Measurements from ENCODE around the gene PPP1R14B. TPM values are rescaled to one million over a fixed set of nuclear protein-coding genes. Genes with fewer than 3 reads are reported as not detected.
A peak's percentile ranks its signal among the peaks of the same experiment; 100 is the strongest.

Gene PPP1R14B
- total RNA-seq, 1 donor from 2014 or later = 85.7 TPM

DNA sequence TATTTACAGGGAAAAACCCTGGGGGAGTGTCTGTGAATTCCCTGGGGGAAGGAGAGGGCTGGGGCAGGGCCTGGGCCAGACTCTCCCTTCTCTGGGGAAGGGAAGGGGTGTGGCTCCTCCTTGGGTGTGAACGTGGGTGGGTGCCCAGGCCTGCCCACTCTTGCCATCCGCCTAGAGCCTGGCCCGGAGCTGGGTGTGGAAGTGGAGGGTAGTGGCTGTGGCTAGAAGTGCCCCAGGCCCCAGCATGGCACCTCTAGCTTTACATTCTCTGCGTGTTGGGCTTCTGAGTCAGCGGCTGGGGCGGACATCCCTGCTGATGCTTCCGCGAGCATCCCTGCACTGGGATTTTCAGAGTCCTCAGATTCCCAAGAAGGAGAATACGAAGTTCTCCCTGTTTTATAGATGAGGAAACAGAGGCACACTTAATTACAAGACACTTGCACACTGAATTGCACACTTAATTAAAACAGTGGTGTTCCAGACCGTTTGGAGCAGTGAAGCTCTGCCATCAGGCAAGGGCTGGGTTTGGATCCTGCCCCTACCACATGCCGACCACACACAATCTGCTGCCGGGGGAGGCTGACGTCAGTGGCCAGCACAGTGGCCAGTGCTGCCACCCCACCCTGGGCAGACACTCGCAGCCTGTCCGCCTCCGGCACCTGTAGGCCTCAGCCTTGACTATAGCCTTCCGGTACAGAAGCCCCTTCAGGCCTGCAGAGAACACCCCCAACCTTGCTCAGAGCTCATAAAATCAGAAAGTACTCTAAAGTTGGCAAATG, 30.1 kb upstream of the PPP1R14B start:
- Histone ChIP-seq H3K36me3 (peaks cover 13 to 39% of the 10 kb centered on the region in 2 donors), H3K27ac (no peak overlapping the region), H3K4me1 (peaks cover 1 to 4% of the 10 kb centered on the region in 2 donors), H3K27me3 (no peaks in the 10 kb centered on the region), H3K4me3 (no peak overlapping the region), H3K9me3 (no peaks in the 10 kb centered on the region)
- intact Hi-C loops (cut with DNase I) = no loop called here
- TF ChIP-seq, protein P1, sequence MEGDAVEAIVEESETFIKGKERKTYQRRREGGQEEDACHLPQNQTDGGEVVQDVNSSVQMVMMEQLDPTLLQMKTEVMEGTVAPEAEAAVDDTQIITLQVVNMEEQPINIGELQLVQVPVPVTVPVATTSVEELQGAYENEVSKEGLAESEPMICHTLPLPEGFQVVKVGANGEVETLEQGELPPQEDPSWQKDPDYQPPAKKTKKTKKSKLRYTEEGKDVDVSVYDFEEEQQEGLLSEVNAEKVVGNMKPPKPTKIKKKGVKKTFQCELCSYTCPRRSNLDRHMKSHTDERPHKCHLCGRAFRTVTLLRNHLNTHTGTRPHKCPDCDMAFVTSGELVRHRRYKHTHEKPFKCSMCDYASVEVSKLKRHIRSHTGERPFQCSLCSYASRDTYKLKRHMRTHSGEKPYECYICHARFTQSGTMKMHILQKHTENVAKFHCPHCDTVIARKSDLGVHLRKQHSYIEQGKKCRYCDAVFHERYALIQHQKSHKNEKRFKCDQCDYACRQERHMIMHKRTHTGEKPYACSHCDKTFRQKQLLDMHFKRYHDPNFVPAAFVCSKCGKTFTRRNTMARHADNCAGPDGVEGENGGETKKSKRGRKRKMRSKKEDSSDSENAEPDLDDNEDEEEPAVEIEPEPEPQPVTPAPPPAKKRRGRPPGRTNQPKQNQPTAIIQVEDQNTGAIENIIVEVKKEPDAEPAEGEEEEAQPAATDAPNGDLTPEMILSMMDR (IDR thresholded peaks at IDR 0.05) = no peak
- DNase-seq (ENCODE audit: low spot score in 2 of 2) = no peak

DNA sequence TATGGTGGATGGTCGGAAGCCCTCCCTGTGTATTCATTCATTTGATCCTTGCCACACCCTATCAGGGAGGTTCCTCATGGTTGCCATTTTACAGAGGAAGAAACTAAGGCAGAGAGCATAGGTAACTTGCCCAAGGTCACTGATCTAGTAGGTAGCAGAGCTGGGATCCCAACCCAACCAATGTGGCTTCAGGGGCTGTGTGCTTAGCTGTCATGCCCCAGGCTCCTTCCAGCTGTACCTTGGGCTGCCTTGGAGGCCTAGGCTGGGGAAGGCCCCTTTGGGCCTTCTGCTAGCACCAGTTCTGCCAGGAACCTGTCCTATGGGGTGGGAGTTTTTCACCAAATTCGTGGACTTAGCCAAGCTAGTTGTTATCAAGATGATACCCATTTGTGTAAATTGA, 29.1 kb upstream of the PPP1R14B start:
- Histone ChIP-seq H3K27ac (no peak overlapping the region), H3K36me3 (peaks cover 13 to 35% of the 10 kb centered on the region in 2 donors), H3K27me3 (no peaks in the 10 kb centered on the region), H3K9me3 (no peaks in the 10 kb centered on the region), H3K4me3 (no peak overlapping the region), H3K4me1 (peaks cover 5 to 9% of the 10 kb centered on the region in 2 donors)
- intact Hi-C loops (cut with DNase I) = no loop called here
- no peak for DNase-seq (ENCODE audit: low spot score in 2 of 2)
- TF ChIP-seq, protein P1 (IDR thresholded peaks at IDR 0.05) = no peak

DNA sequence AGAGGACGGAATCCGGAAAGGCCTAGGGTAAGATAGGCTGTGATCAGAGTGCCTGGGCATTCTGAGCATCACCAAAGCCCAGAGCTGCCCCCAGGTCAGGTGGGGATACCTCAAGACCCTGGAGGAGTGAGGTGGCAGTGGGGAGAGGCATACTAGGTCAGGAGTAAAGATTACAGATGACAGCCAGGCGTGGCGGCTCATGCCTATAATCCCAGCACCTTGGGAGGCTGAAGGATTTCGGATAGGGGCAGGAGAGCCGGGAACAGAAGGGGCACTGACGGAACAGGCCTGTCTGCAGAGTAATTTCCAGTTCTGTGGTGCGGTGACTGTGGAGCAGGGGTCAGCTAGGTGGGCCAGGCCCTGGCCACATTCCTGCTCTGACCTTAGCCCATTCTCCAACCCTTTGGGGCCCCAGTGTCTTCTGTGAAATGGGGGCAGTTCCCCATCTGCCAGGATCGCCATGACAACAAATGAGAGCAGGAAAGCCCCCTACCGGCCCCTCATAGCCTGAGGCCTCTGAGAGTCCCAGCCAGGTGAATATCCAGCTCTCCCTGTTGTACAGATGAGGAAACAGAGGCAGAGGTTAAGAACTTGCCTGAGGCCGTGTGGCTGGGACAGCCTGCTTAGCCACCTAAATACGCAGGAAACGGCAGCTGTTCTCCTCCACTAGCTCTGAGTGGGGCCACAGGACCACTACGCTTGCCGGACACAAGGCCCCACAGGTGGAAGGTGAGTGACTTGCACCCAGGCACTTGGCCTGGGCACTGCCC, 28.5 kb upstream of the PPP1R14B start:
- no peaks in the 10 kb centered on the region for H3K9me3 ChIP-seq
- no peak overlapping the region for H3K4me3 ChIP-seq
- no peak overlapping the region for H3K27ac ChIP-seq
- intact Hi-C loops (cut with DNase I) = no loop called here
- H3K36me3 ChIP-seq = peaks cover 13 to 34% of the 10 kb centered on the region in 2 donors
- no peak for DNase-seq (ENCODE audit: low spot score in 2 of 2)
- peaks cover 5 to 9% of the 10 kb centered on the region in 2 donors for H3K4me1 ChIP-seq
- TF ChIP-seq, protein P1 (IDR thresholded peaks at IDR 0.05) = no peak
- H3K27me3 ChIP-seq = no peaks in the 10 kb centered on the region

DNA sequence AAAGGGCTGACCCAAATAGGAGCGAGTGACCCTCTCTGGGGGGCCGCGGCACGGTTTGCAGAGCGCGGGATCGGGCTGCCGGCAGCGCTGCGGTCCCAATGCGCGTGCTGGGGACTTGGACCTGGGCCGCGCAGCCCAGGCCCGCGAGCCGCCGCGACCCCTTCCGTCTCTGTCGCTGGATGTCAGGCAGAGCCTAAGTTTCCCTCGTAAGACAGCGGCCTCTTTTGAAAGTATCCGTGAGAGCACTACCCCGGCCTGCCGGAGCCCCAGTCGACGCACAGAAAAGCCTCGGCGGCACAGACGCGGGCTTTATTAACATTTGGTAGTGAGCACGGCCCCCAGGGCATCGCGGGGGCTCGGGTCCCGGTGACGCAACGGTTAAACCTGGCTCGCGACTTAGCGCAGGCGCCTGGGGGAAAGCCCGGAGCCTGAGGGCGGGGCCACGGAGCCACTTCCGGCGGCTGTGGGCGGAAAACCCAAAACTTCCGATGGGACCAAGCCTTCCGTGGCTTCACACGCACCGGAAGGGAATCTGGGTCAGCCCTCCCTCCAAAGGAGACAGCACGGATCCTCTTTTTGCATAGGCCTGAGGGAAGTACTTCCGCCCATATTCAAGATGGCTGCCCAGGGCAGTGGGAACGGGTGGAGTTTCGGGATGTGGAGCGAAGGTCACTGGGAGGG, 22.9 kb upstream of the PPP1R14B start:
- intact Hi-C loops (cut with DNase I) = loop anchor here (1.0 kb wide), 5 partner anchors 15 to 48 kb away; partner anchors contain the start of genes BAD, ESRRA, FKBP2 and PLCB3

More for the DNA sequence above, 22.9 kb upstream of the PPP1R14B start:
- Histone ChIP-seq H3K36me3 (peaks cover 16 to 26% of the 10 kb centered on the region in 2 donors), H3K27me3 (no peaks in the 10 kb centered on the region), H3K4me3 (peak overlapping the region; percentile 71 to 99), H3K9me3 (no peaks in the 10 kb centered on the region), H3K4me1 (peaks cover 17 to 32% of the 10 kb centered on the region in 2 donors), H3K27ac (peak overlapping the region; percentile 90 to 98)
- TF ChIP-seq, protein P1 (IDR thresholded peaks at IDR 0.05) = peak in 2 of 3 experiments; percentile 15 to 35
- peak; percentile 96 to 99 for DNase-seq (ENCODE audit: low spot score in 2 of 2)
